LNCAP (cell line): ENCODE measurements around the gene PTPRD.

Experiments used
- TF ChIP-seq, protein P1 (sequence below): fragments of 450-650 bp; IDR thresholded peaks from 2 replicates; pipeline ENCODE4 v1.5.1; 2017; ENCODE audit warnings: mild to moderate bottlenecking

The PTPRD gene

GRCh38 chr9:8643464-8643863 is 1969.3 kb downstream of the PTPRD start:
- TF ChIP-seq, protein P1, sequence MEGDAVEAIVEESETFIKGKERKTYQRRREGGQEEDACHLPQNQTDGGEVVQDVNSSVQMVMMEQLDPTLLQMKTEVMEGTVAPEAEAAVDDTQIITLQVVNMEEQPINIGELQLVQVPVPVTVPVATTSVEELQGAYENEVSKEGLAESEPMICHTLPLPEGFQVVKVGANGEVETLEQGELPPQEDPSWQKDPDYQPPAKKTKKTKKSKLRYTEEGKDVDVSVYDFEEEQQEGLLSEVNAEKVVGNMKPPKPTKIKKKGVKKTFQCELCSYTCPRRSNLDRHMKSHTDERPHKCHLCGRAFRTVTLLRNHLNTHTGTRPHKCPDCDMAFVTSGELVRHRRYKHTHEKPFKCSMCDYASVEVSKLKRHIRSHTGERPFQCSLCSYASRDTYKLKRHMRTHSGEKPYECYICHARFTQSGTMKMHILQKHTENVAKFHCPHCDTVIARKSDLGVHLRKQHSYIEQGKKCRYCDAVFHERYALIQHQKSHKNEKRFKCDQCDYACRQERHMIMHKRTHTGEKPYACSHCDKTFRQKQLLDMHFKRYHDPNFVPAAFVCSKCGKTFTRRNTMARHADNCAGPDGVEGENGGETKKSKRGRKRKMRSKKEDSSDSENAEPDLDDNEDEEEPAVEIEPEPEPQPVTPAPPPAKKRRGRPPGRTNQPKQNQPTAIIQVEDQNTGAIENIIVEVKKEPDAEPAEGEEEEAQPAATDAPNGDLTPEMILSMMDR = no peak

- TF ChIP-seq, protein P1 = no peak
Observed at GRCh38 chr9:8640761-8641160, 1972.0 kb downstream of the PTPRD start.

- TF ChIP-seq, protein P1 = no peak
Observed at GRCh38 chr9:8637626-8638025, 1975.2 kb downstream of the PTPRD start.

GRCh38 chr9:8633784-8634183 is 1979.0 kb downstream of the PTPRD start:
- TF ChIP-seq, protein P1 = no peak

GRCh38 chr9:8632493-8632892 is 1980.3 kb downstream of the PTPRD start:
- TF ChIP-seq, protein P1 = no peak

DNA sequence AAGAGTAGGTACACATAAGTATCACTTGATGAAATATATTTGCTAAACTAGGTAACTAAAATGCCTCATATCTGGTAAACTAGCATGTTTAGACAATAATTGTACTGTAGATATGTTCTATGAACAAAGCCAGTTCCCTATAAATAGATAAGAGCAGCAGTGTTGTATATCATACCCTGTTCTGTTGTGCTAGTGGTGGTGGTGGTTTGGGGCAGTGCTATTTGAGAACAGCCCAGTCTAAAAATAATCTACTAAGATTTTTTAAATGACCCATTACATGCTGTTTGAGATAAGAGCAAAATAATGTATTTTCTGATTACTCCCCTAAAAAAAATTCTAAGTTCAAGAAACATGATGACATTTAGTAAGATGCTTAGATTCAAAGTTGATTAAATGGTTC is 1984.0 kb downstream of the PTPRD start:
- TF ChIP-seq, protein P1 = no peak

- TF ChIP-seq, protein P1 = no peak
Observed at GRCh38 chr9:8627976-8628679, 1984.7 kb downstream of the PTPRD start.

DNA sequence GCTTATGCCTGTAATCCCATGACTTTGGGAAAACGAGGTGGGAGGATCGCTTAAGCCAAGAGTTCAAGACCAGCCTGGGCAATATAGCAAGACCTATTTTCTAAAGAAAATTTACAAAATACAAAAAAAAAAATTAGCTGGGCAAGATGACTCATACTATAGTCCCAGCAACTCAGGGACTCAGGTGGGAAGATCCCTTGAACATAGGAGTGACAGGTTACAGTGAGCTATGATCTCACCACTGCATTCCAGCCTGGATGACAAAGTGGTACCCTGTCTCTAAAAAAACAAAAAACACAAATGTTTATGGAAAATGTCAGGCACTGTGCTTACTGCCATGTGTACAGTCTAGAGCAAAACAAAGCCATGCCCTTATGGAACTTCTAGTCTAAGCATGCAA is 1989.9 kb downstream of the PTPRD start:
- TF ChIP-seq, protein P1 = no peak
